GM19193 (cell line): Measurements from ENCODE around the gene GLI3.

Source experiments
- POLR2A ChIP-seq: IDR thresholded peaks from 4 replicates; pipeline ENCODE4 v1.6.1; 2011; ENCODE audit not compliant: insufficient read depth, insufficient read length; ENCODE audit errors: extremely low read depth

Gene GLI3

GRCh38 chr7:42126475-42127231 lies 110.4 kb downstream of the GLI3 start:
- no peak for TF ChIP-seq POLR2A

GRCh38 chr7:42125321-42125720 lies 111.7 kb downstream of the GLI3 start:
- no peak for TF ChIP-seq POLR2A

GRCh38 chr7:42123716-42124115 lies 113.3 kb downstream of the GLI3 start:
- no peak for TF ChIP-seq POLR2A

- no peak for TF ChIP-seq POLR2A
Observed at GRCh38 chr7:42120191-42120590, 116.8 kb downstream of the GLI3 start.

GRCh38 chr7:42117201-42117600 lies 119.8 kb downstream of the GLI3 start:
- no peak for TF ChIP-seq POLR2A

- no peak for TF ChIP-seq POLR2A
Observed at GRCh38 chr7:42115795-42116194, 121.2 kb downstream of the GLI3 start.

GRCh38 chr7:42110333-42110732 lies 126.7 kb downstream of the GLI3 start:
- TF ChIP-seq POLR2A = no peak

- TF ChIP-seq POLR2A = no peak
Observed at GRCh38 chr7:42108803-42109528, 128.0 kb downstream of the GLI3 start.

GRCh38 chr7:42107484-42108240 lies 129.3 kb downstream of the GLI3 start:
- no peak for TF ChIP-seq POLR2A

GRCh38 chr7:42106562-42106961 lies 130.4 kb downstream of the GLI3 start:
- TF ChIP-seq POLR2A = no peak

- no peak for TF ChIP-seq POLR2A
Observed at GRCh38 chr7:42105554-42106358, 131.3 kb downstream of the GLI3 start.

GRCh38 chr7:42104694-42105093 lies 132.3 kb downstream of the GLI3 start:
- no peak for TF ChIP-seq POLR2A

- TF ChIP-seq POLR2A = no peak
Observed at GRCh38 chr7:42104231-42104630, 132.8 kb downstream of the GLI3 start.

- TF ChIP-seq POLR2A = no peak
Observed at GRCh38 chr7:42103456-42103855, 133.6 kb downstream of the GLI3 start.

GRCh38 chr7:42103020-42103419 lies 134.0 kb downstream of the GLI3 start:
- no peak for TF ChIP-seq POLR2A
